ENCODE data around the gene PTPN14.
"Not testable (repeated sequence)": the region's sequence is repeated elsewhere in the genome, so short reads cannot be mapped to it uniquely, and the experiment has no call there.

Gene PTPN14

GRCh38 chr1:214511639-214511998 lies 39.8 kb downstream of the PTPN14 start:
- Histone ChIP-seq H4K8ac (ENCODE audit: low read depth, low read length) (no peak overlapping the region), H3K79me1 (ENCODE audit: low read length) (no peaks in the 10 kb centered on the region), H3K36me3 (ENCODE audit: control insufficient read depth in 1 of 2, insufficient read depth in 2 of 2, low read length in 2 of 2) (no peaks in the 10 kb centered on the region), H2AFZ (ENCODE audit: insufficient read depth, low read length, poor library complexity) (no peak overlapping the region), H3K9me3 (ENCODE audit: insufficient read depth, low read depth, low read length) (no peaks in the 10 kb centered on the region), H3K18ac (ENCODE audit: low read length) (no peak overlapping the region), H2BK5ac (ENCODE audit: low read depth, low read length, poor library complexity) (no peak overlapping the region), H3K27me3 (ENCODE audit: insufficient read depth, low read length) (no peaks in the 10 kb centered on the region), H2BK12ac (ENCODE audit: low read length) (no peak overlapping the region), H4K91ac (ENCODE audit: low read depth, low read length) (no peak overlapping the region), H3K4ac (ENCODE audit: low read depth, low read length) (no peak overlapping the region), H3K23ac (ENCODE audit: low read length) (no peak overlapping the region), H3K9ac (ENCODE audit: low read length) (no peak overlapping the region), H3K14ac (ENCODE audit: low read length) (no peak overlapping the region), H3K4me3 (ENCODE audit: low read depth, low read length) (no peak overlapping the region), H4K12ac (ENCODE audit: low read depth, low read length) (no peak overlapping the region), H2AK5ac (ENCODE audit: low read length) (no peak overlapping the region), H2BK120ac (ENCODE audit: insufficient read depth, low read length, poor library complexity) (no peak overlapping the region), H3K4me1 (ENCODE audit: control insufficient read depth in 1 of 2, insufficient read depth in 2 of 2, low read length in 2 of 2) (peaks cover 8 to 15% of the 10 kb centered on the region in 2 experiments), H3K4me2 (ENCODE audit: low read length) (no peak overlapping the region), H3K27ac (ENCODE audit: low read depth, low read length) (no peak overlapping the region), H3K79me2 (ENCODE audit: control insufficient read depth, insufficient read depth, low read length, poor library complexity) (peaks cover 13% of the 10 kb centered on the region)
- WGBS (ENCODE audit: extremely low coverage, insufficient coverage, insufficient read length) = no CpG with 5 or more reads among the region's 1 CpG
- no peak for DNase-seq

- H3K23ac ChIP-seq (ENCODE audit: low read length) = no peak overlapping the region
- peaks cover 15% of the 10 kb centered on the region for H3K79me2 ChIP-seq (ENCODE audit: control insufficient read depth, insufficient read depth, low read length, poor library complexity)
- no peak overlapping the region for H4K91ac ChIP-seq (ENCODE audit: low read depth, low read length)
- WGBS (ENCODE audit: extremely low coverage, insufficient coverage, insufficient read length) = 100% methylated on average over 1 of the region's 6 CpGs
- H3K14ac ChIP-seq (ENCODE audit: low read length) = no peak overlapping the region
- no peak overlapping the region for H2AK5ac ChIP-seq (ENCODE audit: low read length)
- no peaks in the 10 kb centered on the region for H3K36me3 ChIP-seq (ENCODE audit: control insufficient read depth in 1 of 2, insufficient read depth in 2 of 2, low read length in 2 of 2)
- H3K18ac ChIP-seq (ENCODE audit: low read length) = no peak overlapping the region
- H3K4me1 ChIP-seq (ENCODE audit: control insufficient read depth in 1 of 2, insufficient read depth in 2 of 2, low read length in 2 of 2) = peaks cover 6 to 12% of the 10 kb centered on the region in 2 experiments
- no peaks in the 10 kb centered on the region for H3K79me1 ChIP-seq (ENCODE audit: low read length)
- no peaks in the 10 kb centered on the region for H3K9me3 ChIP-seq (ENCODE audit: insufficient read depth, low read depth, low read length)
- DNase-seq = no peak
- H3K27me3 ChIP-seq (ENCODE audit: insufficient read depth, low read length) = no peaks in the 10 kb centered on the region
- no peak overlapping the region for H3K4me2 ChIP-seq (ENCODE audit: low read length)
- no peak overlapping the region for H4K8ac ChIP-seq (ENCODE audit: low read depth, low read length)
- no peak overlapping the region for H3K27ac ChIP-seq (ENCODE audit: low read depth, low read length)
- no peak overlapping the region for H2AFZ ChIP-seq (ENCODE audit: insufficient read depth, low read length, poor library complexity)
- H4K12ac ChIP-seq (ENCODE audit: low read depth, low read length) = no peak overlapping the region
- H3K9ac ChIP-seq (ENCODE audit: low read length) = no peak overlapping the region
- no peak overlapping the region for H2BK120ac ChIP-seq (ENCODE audit: insufficient read depth, low read length, poor library complexity)
- peak overlapping the region; percentile 91 for H3K4ac ChIP-seq (ENCODE audit: low read depth, low read length)
- H2BK12ac ChIP-seq (ENCODE audit: low read length) = no peak overlapping the region
- no peak overlapping the region for H3K4me3 ChIP-seq (ENCODE audit: low read depth, low read length)
- H2BK5ac ChIP-seq (ENCODE audit: low read depth, low read length, poor library complexity) = no peak overlapping the region
These were observed 40.3 kb downstream of the PTPN14 start for GRCh38 chr1:214510914-214511638.

GRCh38 chr1:214510477-214510876 lies 40.9 kb downstream of the PTPN14 start:
- peak overlapping the region; percentile 91 for H3K4ac ChIP-seq (ENCODE audit: low read depth, low read length)
- no peak overlapping the region for H4K12ac ChIP-seq (ENCODE audit: low read depth, low read length)
- no peaks in the 10 kb centered on the region for H3K79me1 ChIP-seq (ENCODE audit: low read length)
- H3K9me3 ChIP-seq (ENCODE audit: insufficient read depth, low read depth, low read length) = no peaks in the 10 kb centered on the region
- no peak overlapping the region for H2BK120ac ChIP-seq (ENCODE audit: insufficient read depth, low read length, poor library complexity)
- H3K23ac ChIP-seq (ENCODE audit: low read length) = no peak overlapping the region
- H3K4me3 ChIP-seq (ENCODE audit: low read depth, low read length) = no peak overlapping the region
- no peak overlapping the region for H3K14ac ChIP-seq (ENCODE audit: low read length)
- no peak overlapping the region for H4K91ac ChIP-seq (ENCODE audit: low read depth, low read length)
- no peak overlapping the region for H3K9ac ChIP-seq (ENCODE audit: low read length)
- no peak for DNase-seq
- H2AK5ac ChIP-seq (ENCODE audit: low read length) = no peak overlapping the region
- H4K8ac ChIP-seq (ENCODE audit: low read depth, low read length) = no peak overlapping the region
- H3K36me3 ChIP-seq (ENCODE audit: control insufficient read depth in 1 of 2, insufficient read depth in 2 of 2, low read length in 2 of 2) = no peaks in the 10 kb centered on the region
- H2BK5ac ChIP-seq (ENCODE audit: low read depth, low read length, poor library complexity) = no peak overlapping the region
- peaks cover 6 to 12% of the 10 kb centered on the region in 2 experiments for H3K4me1 ChIP-seq (ENCODE audit: control insufficient read depth in 1 of 2, insufficient read depth in 2 of 2, low read length in 2 of 2)
- H3K27ac ChIP-seq (ENCODE audit: low read depth, low read length) = no peak overlapping the region
- no peak overlapping the region for H2AFZ ChIP-seq (ENCODE audit: insufficient read depth, low read length, poor library complexity)
- H3K27me3 ChIP-seq (ENCODE audit: insufficient read depth, low read length) = no peaks in the 10 kb centered on the region
- peaks cover 17% of the 10 kb centered on the region for H3K79me2 ChIP-seq (ENCODE audit: control insufficient read depth, insufficient read depth, low read length, poor library complexity)
- no peak overlapping the region for H3K4me2 ChIP-seq (ENCODE audit: low read length)
- H2BK12ac ChIP-seq (ENCODE audit: low read length) = no peak overlapping the region
- H3K18ac ChIP-seq (ENCODE audit: low read length) = no peak overlapping the region

- not testable (repeated sequence) for H3K4me3 ChIP-seq (ENCODE audit: low read depth, low read length); H4K8ac ChIP-seq (ENCODE audit: low read depth, low read length); H2BK120ac ChIP-seq (ENCODE audit: insufficient read depth, low read length, poor library complexity); H2BK12ac ChIP-seq (ENCODE audit: low read length); H2AK5ac ChIP-seq (ENCODE audit: low read length); H3K79me1 ChIP-seq (ENCODE audit: low read length); H3K9ac ChIP-seq (ENCODE audit: low read length); H2AFZ ChIP-seq (ENCODE audit: insufficient read depth, low read length, poor library complexity); H3K23ac ChIP-seq (ENCODE audit: low read length); H3K9me3 ChIP-seq (ENCODE audit: insufficient read depth, low read depth, low read length); H3K36me3 ChIP-seq (ENCODE audit: control insufficient read depth in 1 of 2, insufficient read depth in 2 of 2, low read length in 2 of 2); H4K91ac ChIP-seq (ENCODE audit: low read depth, low read length); DNase-seq; H3K27me3 ChIP-seq (ENCODE audit: insufficient read depth, low read length); H4K12ac ChIP-seq (ENCODE audit: low read depth, low read length); H3K4me1 ChIP-seq (ENCODE audit: control insufficient read depth in 1 of 2, insufficient read depth in 2 of 2, low read length in 2 of 2); H3K14ac ChIP-seq (ENCODE audit: low read length); H3K4me2 ChIP-seq (ENCODE audit: low read length); H3K18ac ChIP-seq (ENCODE audit: low read length); H3K27ac ChIP-seq (ENCODE audit: low read depth, low read length); H2BK5ac ChIP-seq (ENCODE audit: low read depth, low read length, poor library complexity)
- no CpG with 5 or more reads among the region's 3 CpGs for WGBS (ENCODE audit: extremely low coverage, insufficient coverage, insufficient read length)
- H3K79me2 ChIP-seq (ENCODE audit: control insufficient read depth, insufficient read depth, low read length, poor library complexity) = peaks cover 14% of the 10 kb centered on the region
- H3K4ac ChIP-seq (ENCODE audit: low read depth, low read length) = peak overlapping the region; percentile 91
These were observed 41.8 kb downstream of the PTPN14 start for GRCh38 chr1:214509622-214510021.
